Measurements from ENCODE around the gene HOOK2.

Gene HOOK2

GRCh38 chr19:12749938-12750521 is 25.3 kb downstream of the HOOK2 start:
- Histone ChIP-seq H3K36me3 (ENCODE audit: control insufficient read depth in 2 of 2, insufficient read depth in 1 of 2, low read length in 2 of 2) (peaks cover 0 to 32% of the 10 kb centered on the region in 2 experiments; a peak in 2 of 3 replicates), H3K9me3 (ENCODE audit: control insufficient read depth, insufficient read depth, low read depth, low read length) (no peaks in the 10 kb centered on the region), H3K27ac (ENCODE audit: extremely low read depth, low read depth, low read length) (no peak overlapping the region; the same call in 1 of the 2 replicates), H3K4me3 (ENCODE audit: low read depth, low read length) (no peak overlapping the region), H3K4me1 (ENCODE audit: control insufficient read depth, insufficient read depth, low read length) (peaks cover 10% of the 10 kb centered on the region)
- POLR2A ChIA-PET: interaction anchor here (1.4 kb wide), 1 partner anchor 131 kb away, joined by 3 read pairs; no protein-coding TSS in a partner anchor
- CTCF ChIA-PET: interaction anchor here (0.8 to 1.8 kb wide), 6 partner anchors 8 to 46 kb away, joined by 3 to 14 read pairs (median 4); no protein-coding TSS in a partner anchor
- no peak for TF ChIP-seq MYNN (tag by site-specific recombination; IDR thresholded peaks at IDR 0.05; ENCODE audit: borderline replicate concordance)
- no peak for TF ChIP-seq ZNF707 (tag by site-specific recombination; IDR thresholded peaks at IDR 0.05)
- TF ChIP-seq ZSCAN23 (tag by site-specific recombination; IDR thresholded peaks at IDR 0.05): no peak
- no peak for TF ChIP-seq MEIS1 (CRISPR knock-in tag; IDR thresholded peaks at IDR 0.05; ENCODE audit: borderline replicate concordance)
- TF ChIP-seq ZNF239 (tag by site-specific recombination; IDR thresholded peaks at IDR 0.05): no peak
- no peak for TF ChIP-seq ZBTB1 (tag by site-specific recombination; IDR thresholded peaks at IDR 0.05)
- no peak for TF ChIP-seq TCF7L2 (IDR thresholded peaks at IDR 0.05; ENCODE audit: borderline replicate concordance, low read depth, low read length)
- no peak for TF ChIP-seq ZNF157 (tag by site-specific recombination; IDR thresholded peaks at IDR 0.05)
- peak; percentile 15; the same call in 1 of the 2 replicates for TF ChIP-seq GLI2 (tag by site-specific recombination; IDR thresholded peaks at IDR 0.05; ENCODE audit: borderline replicate concordance, low read depth)
- peak; percentile 59; the same call in 1 of the 2 replicates for TF ChIP-seq ZXDB (tag by site-specific recombination; IDR thresholded peaks at IDR 0.05)
- TF ChIP-seq, protein P1, sequence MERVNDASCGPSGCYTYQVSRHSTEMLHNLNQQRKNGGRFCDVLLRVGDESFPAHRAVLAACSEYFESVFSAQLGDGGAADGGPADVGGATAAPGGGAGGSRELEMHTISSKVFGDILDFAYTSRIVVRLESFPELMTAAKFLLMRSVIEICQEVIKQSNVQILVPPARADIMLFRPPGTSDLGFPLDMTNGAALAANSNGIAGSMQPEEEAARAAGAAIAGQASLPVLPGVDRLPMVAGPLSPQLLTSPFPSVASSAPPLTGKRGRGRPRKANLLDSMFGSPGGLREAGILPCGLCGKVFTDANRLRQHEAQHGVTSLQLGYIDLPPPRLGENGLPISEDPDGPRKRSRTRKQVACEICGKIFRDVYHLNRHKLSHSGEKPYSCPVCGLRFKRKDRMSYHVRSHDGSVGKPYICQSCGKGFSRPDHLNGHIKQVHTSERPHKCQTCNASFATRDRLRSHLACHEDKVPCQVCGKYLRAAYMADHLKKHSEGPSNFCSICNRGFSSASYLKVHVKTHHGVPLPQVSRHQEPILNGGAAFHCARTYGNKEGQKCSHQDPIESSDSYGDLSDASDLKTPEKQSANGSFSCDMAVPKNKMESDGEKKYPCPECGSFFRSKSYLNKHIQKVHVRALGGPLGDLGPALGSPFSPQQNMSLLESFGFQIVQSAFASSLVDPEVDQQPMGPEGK (tag by site-specific recombination; IDR thresholded peaks at IDR 0.05): 0 out of 2 replicates have a peak, but pooled peaks have one; percentile 33
- TF ChIP-seq ZNF629 (tag by site-specific recombination; IDR thresholded peaks at IDR 0.05): peak; percentile 49; the same call in 1 of the 2 replicates
- TF ChIP-seq ZBTB20 (tag by site-specific recombination; IDR thresholded peaks at IDR 0.05): no peak
- no peak for TF ChIP-seq ZNF585B (tag by site-specific recombination; IDR thresholded peaks at IDR 0.05)
- TF ChIP-seq KLF7 (tag by site-specific recombination; IDR thresholded peaks at IDR 0.05; ENCODE audit: borderline replicate concordance): no peak
- TF ChIP-seq ZNF175 (tag by site-specific recombination; IDR thresholded peaks at IDR 0.05): no peak
- no peak for TF ChIP-seq ZNF747 (tag by site-specific recombination; IDR thresholded peaks at IDR 0.05)
- no peak for TF ChIP-seq HOXA7 (CRISPR knock-in tag; IDR thresholded peaks at IDR 0.05; ENCODE audit: borderline replicate concordance)
- TF ChIP-seq KLF17 (tag by site-specific recombination; IDR thresholded peaks at IDR 0.05): peak; percentile 95
- no peak for TF ChIP-seq ZNF76 (tag by site-specific recombination; IDR thresholded peaks at IDR 0.05; ENCODE audit: borderline replicate concordance, low read depth)
- TF ChIP-seq GFI1B (tag by site-specific recombination; IDR thresholded peaks at IDR 0.05): no peak
- no peak for TF ChIP-seq ZNF132 (tag by site-specific recombination; IDR thresholded peaks at IDR 0.05; ENCODE audit: borderline replicate concordance)
- TF ChIP-seq ZNF18 (tag by site-specific recombination; IDR thresholded peaks at IDR 0.05): no peak
- TF ChIP-seq ZNF214 (tag by site-specific recombination; IDR thresholded peaks at IDR 0.05; ENCODE audit: borderline replicate concordance): no peak
- no peak for TF ChIP-seq ZNF433 (tag by site-specific recombination; IDR thresholded peaks at IDR 0.05; ENCODE audit: low read depth)
- TF ChIP-seq ZNF114 (tag by site-specific recombination; IDR thresholded peaks at IDR 0.05): no peak
- no peak for TF ChIP-seq BCL11A (tag by site-specific recombination; IDR thresholded peaks at IDR 0.05; ENCODE audit: low read depth)
- peak; percentile 37; the same call in 1 of the 2 replicates for TF ChIP-seq PRDM10 (tag by site-specific recombination; IDR thresholded peaks at IDR 0.05)
- no peak for TF ChIP-seq ZNF560 (tag by site-specific recombination; IDR thresholded peaks at IDR 0.05; ENCODE audit: borderline replicate concordance)
- TF ChIP-seq PRDM1 (tag by site-specific recombination; IDR thresholded peaks at IDR 0.05): no peak
- TF ChIP-seq OSR2 (tag by site-specific recombination; IDR thresholded peaks at IDR 0.05): peak; percentile 83

All from HEK293 (cell line).